ENCODE measurements around the gene ARFGAP2.
"Not testable (repeated sequence)": the region's sequence is repeated elsewhere in the genome, so short reads cannot be mapped to it uniquely, and the experiment has no call there.

The ARFGAP2 gene

GRCh38 chr11:47207459-47207858, 30.8 kb upstream of the ARFGAP2 start:
- no peak overlapping the region for H3K9ac ChIP-seq (ENCODE audit: low read length)
- no peaks in the 10 kb centered on the region for H3K27me3 ChIP-seq (ENCODE audit: control insufficient read depth, insufficient read depth, low read length)
- H3K36me3 ChIP-seq (ENCODE audit: control insufficient read depth, insufficient read depth, low read length): no peaks in the 10 kb centered on the region
- H3K4me3 ChIP-seq (ENCODE audit: low read depth, low read length): no peak overlapping the region
- H3K4me1 ChIP-seq (ENCODE audit: control insufficient read depth, insufficient read depth, low read length): peaks cover 14% of the 10 kb centered on the region
- no peak overlapping the region for H3K27ac ChIP-seq (ENCODE audit: low read depth, low read length)
- H3K9me3 ChIP-seq (ENCODE audit: control insufficient read depth, insufficient read depth, low read depth, low read length): 0 out of 2 replicates have a peak, but pooled peaks cover 3% of the 10 kb centered on the region

- not testable (repeated sequence) for H3K36me3 ChIP-seq (ENCODE audit: control insufficient read depth, insufficient read depth, low read length); H3K27ac ChIP-seq (ENCODE audit: low read depth, low read length); H3K4me3 ChIP-seq (ENCODE audit: low read depth, low read length); H3K27me3 ChIP-seq (ENCODE audit: control insufficient read depth, insufficient read depth, low read length); H3K9me3 ChIP-seq (ENCODE audit: control insufficient read depth, insufficient read depth, low read depth, low read length); H3K9ac ChIP-seq (ENCODE audit: low read length)
- peaks cover 14% of the 10 kb centered on the region for H3K4me1 ChIP-seq (ENCODE audit: control insufficient read depth, insufficient read depth, low read length)
Observed at GRCh38 chr11:47206577-47206976, 29.9 kb upstream of the ARFGAP2 start.

- H3K9ac ChIP-seq (ENCODE audit: low read length): peak overlapping the region; percentile 33
Observed at GRCh38 chr11:47204637-47204989, 27.9 kb upstream of the ARFGAP2 start.

GRCh38 chr11:47202576-47202975, 25.9 kb upstream of the ARFGAP2 start:
- Histone ChIP-seq H3K4me3 (ENCODE audit: low read depth, low read length) (no peak overlapping the region), H3K27ac (ENCODE audit: low read depth, low read length) (no peak overlapping the region), H3K9ac (ENCODE audit: low read length) (no peak overlapping the region), H3K4me1 (ENCODE audit: control insufficient read depth, insufficient read depth, low read length) (peaks cover 14% of the 10 kb centered on the region), H3K36me3 (ENCODE audit: control insufficient read depth, insufficient read depth, low read length) (no peaks in the 10 kb centered on the region), H3K27me3 (ENCODE audit: control insufficient read depth, insufficient read depth, low read length) (no peaks in the 10 kb centered on the region), H3K9me3 (ENCODE audit: control insufficient read depth, insufficient read depth, low read depth, low read length) (no peaks in the 10 kb centered on the region)

More at GRCh38 chr11:47204637-47204989, 27.9 kb upstream of the ARFGAP2 start:
- H3K27me3 ChIP-seq (ENCODE audit: control insufficient read depth, insufficient read depth, low read length): no peaks in the 10 kb centered on the region
- H3K36me3 ChIP-seq (ENCODE audit: control insufficient read depth, insufficient read depth, low read length): no peaks in the 10 kb centered on the region
- H3K4me1 ChIP-seq (ENCODE audit: control insufficient read depth, insufficient read depth, low read length): peaks cover 14% of the 10 kb centered on the region
- H3K9me3 ChIP-seq (ENCODE audit: control insufficient read depth, insufficient read depth, low read depth, low read length): no peaks in the 10 kb centered on the region
- no peak overlapping the region for H3K27ac ChIP-seq (ENCODE audit: low read depth, low read length)
- no peak overlapping the region for H3K4me3 ChIP-seq (ENCODE audit: low read depth, low read length)

- no peaks in the 10 kb centered on the region for H3K9me3 ChIP-seq (ENCODE audit: control insufficient read depth, insufficient read depth, low read depth, low read length)
- no peak overlapping the region for H3K27ac ChIP-seq (ENCODE audit: low read depth, low read length)
- no peak overlapping the region for H3K4me3 ChIP-seq (ENCODE audit: low read depth, low read length)
- H3K36me3 ChIP-seq (ENCODE audit: control insufficient read depth, insufficient read depth, low read length): no peaks in the 10 kb centered on the region
- peaks cover 14% of the 10 kb centered on the region for H3K4me1 ChIP-seq (ENCODE audit: control insufficient read depth, insufficient read depth, low read length)
- H3K9ac ChIP-seq (ENCODE audit: low read length): no peak overlapping the region
- H3K27me3 ChIP-seq (ENCODE audit: control insufficient read depth, insufficient read depth, low read length): no peaks in the 10 kb centered on the region
Observed at GRCh38 chr11:47201015-47201414, 24.3 kb upstream of the ARFGAP2 start.

- H3K27ac ChIP-seq (ENCODE audit: low read depth, low read length); H3K27me3 ChIP-seq (ENCODE audit: control insufficient read depth, insufficient read depth, low read length); H3K9ac ChIP-seq (ENCODE audit: low read length); H3K9me3 ChIP-seq (ENCODE audit: control insufficient read depth, insufficient read depth, low read depth, low read length); H3K4me3 ChIP-seq (ENCODE audit: low read depth, low read length); H3K4me1 ChIP-seq (ENCODE audit: control insufficient read depth, insufficient read depth, low read length); H3K36me3 ChIP-seq (ENCODE audit: control insufficient read depth, insufficient read depth, low read length): not testable (repeated sequence)
Observed at GRCh38 chr11:47198161-47198560, 21.5 kb upstream of the ARFGAP2 start.

GRCh38 chr11:47192111-47192510, 15.4 kb upstream of the ARFGAP2 start:
- H3K4me1 ChIP-seq (ENCODE audit: control insufficient read depth, insufficient read depth, low read length): peaks cover 14% of the 10 kb centered on the region
- H3K27ac ChIP-seq (ENCODE audit: low read depth, low read length): no peak overlapping the region
- no peak overlapping the region for H3K4me3 ChIP-seq (ENCODE audit: low read depth, low read length)
- H3K9ac ChIP-seq (ENCODE audit: low read length): no peak overlapping the region
- no peaks in the 10 kb centered on the region for H3K36me3 ChIP-seq (ENCODE audit: control insufficient read depth, insufficient read depth, low read length)
- no peaks in the 10 kb centered on the region for H3K9me3 ChIP-seq (ENCODE audit: control insufficient read depth, insufficient read depth, low read depth, low read length)
- peaks cover 10% of the 10 kb centered on the region for H3K27me3 ChIP-seq (ENCODE audit: control insufficient read depth, insufficient read depth, low read length)

- H3K27me3 ChIP-seq (ENCODE audit: control insufficient read depth, insufficient read depth, low read length); H3K27ac ChIP-seq (ENCODE audit: low read depth, low read length); H3K36me3 ChIP-seq (ENCODE audit: control insufficient read depth, insufficient read depth, low read length); H3K4me3 ChIP-seq (ENCODE audit: low read depth, low read length); H3K9ac ChIP-seq (ENCODE audit: low read length); H3K9me3 ChIP-seq (ENCODE audit: control insufficient read depth, insufficient read depth, low read depth, low read length): not testable (repeated sequence)
- H3K4me1 ChIP-seq (ENCODE audit: control insufficient read depth, insufficient read depth, low read length): peaks cover 14% of the 10 kb centered on the region
Observed at GRCh38 chr11:47191137-47191536, 14.5 kb upstream of the ARFGAP2 start.

GRCh38 chr11:47189100-47189834, 12.6 kb upstream of the ARFGAP2 start:
- no peak overlapping the region for H3K9ac ChIP-seq (ENCODE audit: low read length)
- no peak overlapping the region for H3K4me3 ChIP-seq (ENCODE audit: low read depth, low read length)
- H3K27ac ChIP-seq (ENCODE audit: low read depth, low read length): no peak overlapping the region
- no peaks in the 10 kb centered on the region for H3K9me3 ChIP-seq (ENCODE audit: control insufficient read depth, insufficient read depth, low read depth, low read length)
- H3K4me1 ChIP-seq (ENCODE audit: control insufficient read depth, insufficient read depth, low read length): peaks cover 24% of the 10 kb centered on the region
- no peaks in the 10 kb centered on the region for H3K36me3 ChIP-seq (ENCODE audit: control insufficient read depth, insufficient read depth, low read length)
- peaks cover 10% of the 10 kb centered on the region for H3K27me3 ChIP-seq (ENCODE audit: control insufficient read depth, insufficient read depth, low read length)

GRCh38 chr11:47188259-47188658, 11.6 kb upstream of the ARFGAP2 start:
- no peak overlapping the region for H3K9ac ChIP-seq (ENCODE audit: low read length)
- peaks cover 4% of the 10 kb centered on the region for H3K36me3 ChIP-seq (ENCODE audit: control insufficient read depth, insufficient read depth, low read length)
- H3K4me1 ChIP-seq (ENCODE audit: control insufficient read depth, insufficient read depth, low read length): peaks cover 28% of the 10 kb centered on the region
- no peak overlapping the region for H3K27ac ChIP-seq (ENCODE audit: low read depth, low read length)
- H3K9me3 ChIP-seq (ENCODE audit: control insufficient read depth, insufficient read depth, low read depth, low read length): no peaks in the 10 kb centered on the region
- H3K27me3 ChIP-seq (ENCODE audit: control insufficient read depth, insufficient read depth, low read length): peaks cover 10% of the 10 kb centered on the region
- H3K4me3 ChIP-seq (ENCODE audit: low read depth, low read length): no peak overlapping the region

- no peak overlapping the region for H3K27ac ChIP-seq (ENCODE audit: low read depth, low read length)
- peak overlapping the region; percentile 72 for H3K9ac ChIP-seq (ENCODE audit: low read length)
- H3K4me3 ChIP-seq (ENCODE audit: low read depth, low read length): peak overlapping the region; percentile 80
- H3K4me1 ChIP-seq (ENCODE audit: control insufficient read depth, insufficient read depth, low read length): peaks cover 28% of the 10 kb centered on the region
- peaks cover 10% of the 10 kb centered on the region for H3K27me3 ChIP-seq (ENCODE audit: control insufficient read depth, insufficient read depth, low read length)
- no peaks in the 10 kb centered on the region for H3K9me3 ChIP-seq (ENCODE audit: control insufficient read depth, insufficient read depth, low read depth, low read length)
- peaks cover 4% of the 10 kb centered on the region for H3K36me3 ChIP-seq (ENCODE audit: control insufficient read depth, insufficient read depth, low read length)
Observed at GRCh38 chr11:47187723-47188122, 11.0 kb upstream of the ARFGAP2 start.

Data from HUES6 (cell line).